Vagina (tissue), 2 donors: ENCODE measurements around the gene GPR37L1. TPM values are rescaled to one million over a fixed set of nuclear protein-coding genes. Genes with fewer than 3 reads are reported as not detected.

Experiments
- DNase-seq, 2 donors: peaks; one replicate each; pipeline ENCODE4 v3.0.0-alpha.2; 2017; ENCODE audit errors: extremely low spot score in 2 of 2
- H3K27ac ChIP-seq: fragments of 200-600 bp; sonication (generic); one replicate; pipeline ENCODE4 v1.5.1; 2019
- H3K27me3 ChIP-seq: fragments of 200-600 bp; sonication (generic); one replicate; pipeline ENCODE4 v1.5.1; 2019
- H3K36me3 ChIP-seq, 2 donors: fragments of 200-600 bp; sonication (generic); one replicate each; pipeline ENCODE4 v1.5.1; 2017 to 2019
- H3K4me1 ChIP-seq: fragments of 200-600 bp; sonication (generic); one replicate; pipeline ENCODE4 v1.5.1; 2019
- H3K4me3 ChIP-seq, 2 donors: fragments of 200-600 bp; sonication (generic); 1 replicate in 1 of 2; 2 replicates in 1 of 2; pipeline ENCODE4 v1.5.1; 2016 to 2019
- H3K9me3 ChIP-seq: fragments of 200-600 bp; sonication (generic); one replicate; pipeline ENCODE4 v1.5.1; 2019
- POLR2A ChIP-seq, 2 donors: fragments of 450-650 bp; IDR thresholded peaks; one replicate each; pipeline ENCODE4 v1.6.1; 2017; ENCODE audit warnings: antibody characterized with exemption in 2 of 2, mild to moderate bottlenecking in 2 of 2, moderate library complexity in 2 of 2
- POLR2AphosphoS5 ChIP-seq, 2 donors: sonication (generic); formaldehyde crosslinking; IDR thresholded peaks; one replicate each; pipeline ENCODE4 v1.9.0; 2017; ENCODE audit warnings: antibody characterized with exemption in 2 of 2, mild to moderate bottlenecking in 2 of 2, low read depth in 1 of 2; ENCODE audit not compliant: insufficient read depth in 1 of 2
- intact Hi-C: fragments of 100-400 bp; cut with DNase I; formaldehyde crosslinking; loops from one replicate; pipeline ENCODE4 v1.15.1; 2023
- total RNA-seq: library from RNA; depleted of rRNA; stranded (reverse); fragments of >200 nt; gene quantifications from one replicate; pipeline ENCODE4 v1.2.3, GENCODE V29; 2016
- TF ChIP-seq, protein P1 (sequence below), 3 experiments: fragments of 450-650 bp in 2 of 3; fragments of 200-600 bp in 1 of 3; sonication (generic) in 1 of 3; IDR thresholded peaks; one replicate each; pipeline ENCODE4 v1.5.1; 2017 to 2019; ENCODE audit warnings: antibody characterized with exemption in 3 of 3, mild to moderate bottlenecking in 2 of 3, moderate library complexity in 2 of 3

The GPR37L1 gene
- total RNA-seq, 1 donor from 2014 or later = 0.25 TPM

DNA sequence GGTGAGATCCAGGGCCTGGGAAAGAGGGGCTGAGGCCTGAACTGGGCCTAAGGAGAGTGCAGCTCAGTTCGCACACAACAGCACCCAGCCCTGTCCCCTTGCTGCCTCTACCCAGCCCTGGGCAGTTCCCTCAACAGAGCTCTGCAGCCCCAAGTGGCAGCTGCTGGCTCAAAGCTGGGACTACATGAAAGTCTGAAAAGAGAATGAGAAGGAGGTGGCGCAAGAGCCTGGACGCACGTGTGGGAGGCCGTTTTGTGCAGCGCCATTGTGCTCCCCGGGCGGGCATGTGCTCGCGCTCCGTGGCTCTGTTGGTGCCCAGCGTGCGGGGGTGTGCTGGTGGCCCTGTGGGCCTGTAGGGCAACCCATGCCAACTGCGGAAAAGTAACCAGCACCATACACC lies 10.3 kb downstream of the GPR37L1 start:
- Histone ChIP-seq H3K27me3 (no peaks in the 10 kb centered on the region), H3K4me1 (peaks cover 78% of the 10 kb centered on the region), H3K4me3 (peak overlapping the region; percentile 9 to 28), H3K36me3 (peaks cover 0 to 44% of the 10 kb centered on the region in 2 donors), H3K9me3 (no peaks in the 10 kb centered on the region), H3K27ac (peak overlapping the region; percentile 93)
- no peak for TF ChIP-seq POLR2AphosphoS5 (IDR thresholded peaks at IDR 0.05; ENCODE audit: insufficient read depth in 1 of 2, low read depth in 1 of 2)
- TF ChIP-seq, protein P1, sequence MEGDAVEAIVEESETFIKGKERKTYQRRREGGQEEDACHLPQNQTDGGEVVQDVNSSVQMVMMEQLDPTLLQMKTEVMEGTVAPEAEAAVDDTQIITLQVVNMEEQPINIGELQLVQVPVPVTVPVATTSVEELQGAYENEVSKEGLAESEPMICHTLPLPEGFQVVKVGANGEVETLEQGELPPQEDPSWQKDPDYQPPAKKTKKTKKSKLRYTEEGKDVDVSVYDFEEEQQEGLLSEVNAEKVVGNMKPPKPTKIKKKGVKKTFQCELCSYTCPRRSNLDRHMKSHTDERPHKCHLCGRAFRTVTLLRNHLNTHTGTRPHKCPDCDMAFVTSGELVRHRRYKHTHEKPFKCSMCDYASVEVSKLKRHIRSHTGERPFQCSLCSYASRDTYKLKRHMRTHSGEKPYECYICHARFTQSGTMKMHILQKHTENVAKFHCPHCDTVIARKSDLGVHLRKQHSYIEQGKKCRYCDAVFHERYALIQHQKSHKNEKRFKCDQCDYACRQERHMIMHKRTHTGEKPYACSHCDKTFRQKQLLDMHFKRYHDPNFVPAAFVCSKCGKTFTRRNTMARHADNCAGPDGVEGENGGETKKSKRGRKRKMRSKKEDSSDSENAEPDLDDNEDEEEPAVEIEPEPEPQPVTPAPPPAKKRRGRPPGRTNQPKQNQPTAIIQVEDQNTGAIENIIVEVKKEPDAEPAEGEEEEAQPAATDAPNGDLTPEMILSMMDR (IDR thresholded peaks at IDR 0.05) = no peak
- TF ChIP-seq POLR2A (IDR thresholded peaks at IDR 0.05) = no peak
- intact Hi-C loops = loop anchor here (5.0 kb wide), 1 partner anchor 121 kb away; the partner anchor contains the start of gene ELF3
- DNase-seq = no peak

DNA sequence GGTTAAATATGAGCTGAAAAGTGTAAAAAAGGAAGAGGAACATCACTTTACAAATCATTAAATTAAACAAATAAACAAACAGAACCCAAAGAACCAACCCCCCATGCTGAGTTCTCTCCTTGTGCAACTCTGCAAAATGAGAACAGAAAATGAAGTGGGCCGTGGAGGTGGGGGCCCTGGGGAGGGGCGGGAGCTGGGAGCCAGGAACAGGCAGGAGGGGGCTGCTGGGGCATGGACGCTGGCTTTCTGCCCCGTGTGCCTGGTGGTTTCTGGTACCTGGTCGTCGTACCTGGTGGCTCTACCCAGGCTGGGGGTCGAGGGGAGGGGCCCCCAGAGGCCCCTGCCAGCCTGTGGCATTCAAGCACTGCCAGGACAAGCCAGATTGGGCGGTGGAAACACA lies 10.8 kb downstream of the GPR37L1 start:
- H3K27me3 ChIP-seq = no peaks in the 10 kb centered on the region
- no peak for TF ChIP-seq POLR2A (IDR thresholded peaks at IDR 0.05)
- TF ChIP-seq, protein P1 (IDR thresholded peaks at IDR 0.05) = no peak
- no peak for TF ChIP-seq POLR2AphosphoS5 (IDR thresholded peaks at IDR 0.05; ENCODE audit: insufficient read depth in 1 of 2, low read depth in 1 of 2)
- H3K9me3 ChIP-seq = no peaks in the 10 kb centered on the region
- H3K36me3 ChIP-seq = peaks cover 0 to 44% of the 10 kb centered on the region in 2 donors
- H3K4me3 ChIP-seq = no peak overlapping the region
- no peak for DNase-seq
- intact Hi-C loops = loop anchor here (5.0 kb wide), 1 partner anchor 121 kb away; the partner anchor contains the start of gene ELF3
- peak overlapping the region; percentile 93 for H3K27ac ChIP-seq
- H3K4me1 ChIP-seq = peaks cover 73% of the 10 kb centered on the region

DNA sequence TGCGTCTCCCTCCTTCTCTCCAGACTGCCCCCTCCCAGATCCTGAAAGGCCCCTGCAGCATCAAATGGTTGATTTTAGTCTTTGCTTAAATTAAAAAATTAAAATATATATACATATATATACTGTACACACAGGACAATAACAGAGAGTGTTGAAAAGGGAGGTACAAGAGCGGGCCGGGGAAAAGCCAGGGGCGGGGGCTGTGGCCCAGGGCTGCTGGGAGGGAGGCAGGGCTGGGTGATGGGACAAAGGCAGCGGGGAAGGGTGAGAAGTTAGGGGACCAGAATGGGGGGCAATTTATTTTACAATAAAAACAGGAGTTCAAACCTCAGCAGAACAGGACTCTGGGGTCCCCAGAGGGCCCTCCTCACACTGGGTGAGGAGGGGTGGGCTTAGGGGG lies 11.3 kb downstream of the GPR37L1 start:
- TF ChIP-seq, protein P1 (IDR thresholded peaks at IDR 0.05) = no peak
- TF ChIP-seq POLR2A (IDR thresholded peaks at IDR 0.05) = no peak
- TF ChIP-seq POLR2AphosphoS5 (IDR thresholded peaks at IDR 0.05; ENCODE audit: insufficient read depth in 1 of 2, low read depth in 1 of 2) = no peak
- H3K27me3 ChIP-seq = no peaks in the 10 kb centered on the region
- H3K4me3 ChIP-seq = no peak overlapping the region
- no peaks in the 10 kb centered on the region for H3K9me3 ChIP-seq
- intact Hi-C loops = loop anchor here (5.0 kb wide), 1 partner anchor 122 kb away; the partner anchor contains the start of gene ELF3
- DNase-seq = no peak
- peaks cover 68% of the 10 kb centered on the region for H3K4me1 ChIP-seq
- peak overlapping the region; percentile 93 for H3K27ac ChIP-seq
- peaks cover 0 to 44% of the 10 kb centered on the region in 2 donors for H3K36me3 ChIP-seq

DNA sequence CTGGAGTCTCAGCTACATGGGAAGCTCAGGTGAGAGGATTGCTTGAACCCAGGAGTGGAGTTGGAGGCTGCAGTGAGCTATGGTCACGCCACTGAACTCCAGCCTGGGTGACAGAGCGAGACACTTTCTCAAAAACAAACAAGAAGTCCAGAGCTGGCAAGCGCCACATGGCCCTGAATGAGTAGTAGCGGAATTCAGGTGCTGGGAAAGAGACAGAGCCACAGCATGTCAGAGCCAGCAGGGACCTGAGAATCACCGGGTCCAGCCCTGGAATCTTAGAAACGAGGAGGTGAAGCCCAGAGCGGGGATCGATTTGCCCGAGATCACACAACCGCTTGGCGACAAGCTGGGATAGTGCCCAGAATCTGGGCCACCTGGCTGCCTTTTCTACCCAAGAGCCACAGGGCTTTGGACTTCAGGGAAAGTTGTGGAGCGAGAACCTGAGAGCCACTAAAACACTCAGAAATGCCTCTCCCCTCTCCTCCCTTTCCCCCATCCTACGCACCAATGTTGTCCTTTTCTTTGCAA lies 12.0 kb downstream of the GPR37L1 start:
- H3K27ac ChIP-seq = peak overlapping the region; percentile 93
- DNase-seq = no peak
- no peaks in the 10 kb centered on the region for H3K27me3 ChIP-seq
- peaks cover 61% of the 10 kb centered on the region for H3K4me1 ChIP-seq
- intact Hi-C loops = loop anchor here (5.0 kb wide), 1 partner anchor 122 kb away; the partner anchor contains the start of gene ELF3
- no peaks in the 10 kb centered on the region for H3K9me3 ChIP-seq
- H3K4me3 ChIP-seq = no peak overlapping the region
- peaks cover 0 to 44% of the 10 kb centered on the region in 2 donors for H3K36me3 ChIP-seq
- TF ChIP-seq, protein P1 (IDR thresholded peaks at IDR 0.05) = no peak
- TF ChIP-seq POLR2A (IDR thresholded peaks at IDR 0.05) (no peak), POLR2AphosphoS5 (IDR thresholded peaks at IDR 0.05; ENCODE audit: insufficient read depth in 1 of 2, low read depth in 1 of 2) (no peak)

DNA sequence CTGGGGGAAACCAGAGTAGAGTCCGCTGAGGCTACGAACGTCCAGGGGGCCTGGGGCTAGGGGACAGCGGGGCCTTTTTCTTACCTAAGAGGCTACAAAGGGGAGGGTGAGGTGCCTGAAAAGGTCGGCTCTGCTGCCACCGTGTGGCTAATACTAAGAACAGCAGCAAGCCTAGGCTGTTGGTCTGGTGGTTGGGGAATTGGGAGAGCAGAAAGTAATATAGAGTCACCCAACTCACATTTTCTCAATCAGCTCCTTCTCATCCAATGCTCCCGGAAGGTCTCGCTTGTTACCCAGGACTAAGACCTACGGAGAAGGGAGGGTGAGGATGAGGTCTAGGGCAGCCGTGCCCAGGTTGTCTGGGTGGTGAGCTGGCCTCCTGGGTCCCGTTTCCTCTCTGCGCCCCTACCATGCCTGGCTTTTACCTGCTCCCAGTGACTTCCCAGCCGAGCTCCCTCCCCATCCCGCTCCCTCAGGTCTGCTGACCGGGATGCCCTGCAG lies 12.6 kb downstream of the GPR37L1 start:
- Histone ChIP-seq H3K9me3 (no peaks in the 10 kb centered on the region), H3K4me3 (no peak overlapping the region), H3K36me3 (peaks cover 0 to 44% of the 10 kb centered on the region in 2 donors), H3K27me3 (no peaks in the 10 kb centered on the region), H3K27ac (peak overlapping the region; percentile 93), H3K4me1 (peaks cover 55% of the 10 kb centered on the region)
- intact Hi-C loops = no loop called here
- DNase-seq = no peak
- TF ChIP-seq POLR2A (IDR thresholded peaks at IDR 0.05) (no peak), POLR2AphosphoS5 (IDR thresholded peaks at IDR 0.05; ENCODE audit: insufficient read depth in 1 of 2, low read depth in 1 of 2) (peak in 1 of 2 donors; percentile 22)
- TF ChIP-seq, protein P1 (IDR thresholded peaks at IDR 0.05) = peak; percentile 72 to 79 (median 73)
